Glomerular endothelial cell (primary cell): ENCODE results near the gene RTN4RL2. TPM values are rescaled to one million over a fixed set of nuclear protein-coding genes. Genes with fewer than 3 reads are reported as not detected.

Source experiments
- DNase-seq: peaks from one replicate; pipeline ENCODE4 v3.0.0-alpha.2; 2011; ENCODE audit warnings: low read depth, low spot score; ENCODE audit errors: extremely low read depth
- total RNA-seq: library from RNA; depleted of rRNA; stranded (reverse); fragments of >200 nt; gene quantifications from 2 replicates; pipeline ENCODE4 v1.2.3, GENCODE V29; 2015

RTN4RL2 gene
- 0.23 and 1.5 TPM in 2 replicates for total RNA-seq

DNA sequence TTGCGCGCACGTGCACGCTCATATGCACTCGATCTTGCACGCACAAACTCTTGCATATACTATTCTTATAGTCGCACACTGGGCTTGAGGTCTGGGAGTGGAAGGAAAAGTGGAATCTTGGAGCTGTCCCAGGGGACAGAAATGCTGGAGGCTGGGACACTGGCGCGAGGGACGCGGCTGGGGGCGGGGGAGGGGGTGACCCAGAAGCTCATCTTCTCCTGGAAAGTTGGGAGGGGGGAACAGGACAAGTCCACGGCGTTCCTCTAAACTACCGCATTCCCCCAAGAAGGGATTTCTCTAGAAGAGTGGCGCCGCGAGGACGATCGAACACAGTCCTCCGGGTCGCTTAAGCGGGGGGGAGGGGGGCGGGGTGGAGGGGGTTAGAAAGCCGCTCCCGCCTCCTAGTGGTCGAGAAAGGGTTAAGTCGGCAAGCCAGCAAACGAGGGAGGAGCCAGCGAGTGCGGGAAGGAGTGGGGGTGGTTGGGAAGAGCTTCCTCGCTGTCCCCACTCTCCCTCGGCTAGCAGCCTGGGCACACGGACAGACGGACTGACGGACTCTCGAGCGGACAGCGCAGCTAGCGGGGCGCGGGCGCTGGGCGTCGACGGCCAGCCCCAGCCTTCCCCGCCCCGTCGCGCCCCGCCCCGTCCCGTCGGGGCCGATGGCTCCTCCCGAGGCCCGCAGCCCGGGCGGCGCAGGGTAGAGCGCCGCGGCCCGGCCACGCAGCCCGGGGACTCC is at the start of gene RTN4RL2:
Gene RTN4RL2 (plus strand): TSS at position 507 of the 736 bp plus-strand sequence. CDS start 338 bp downstream, outside the sequence.
- no peak for DNase-seq

DNA sequence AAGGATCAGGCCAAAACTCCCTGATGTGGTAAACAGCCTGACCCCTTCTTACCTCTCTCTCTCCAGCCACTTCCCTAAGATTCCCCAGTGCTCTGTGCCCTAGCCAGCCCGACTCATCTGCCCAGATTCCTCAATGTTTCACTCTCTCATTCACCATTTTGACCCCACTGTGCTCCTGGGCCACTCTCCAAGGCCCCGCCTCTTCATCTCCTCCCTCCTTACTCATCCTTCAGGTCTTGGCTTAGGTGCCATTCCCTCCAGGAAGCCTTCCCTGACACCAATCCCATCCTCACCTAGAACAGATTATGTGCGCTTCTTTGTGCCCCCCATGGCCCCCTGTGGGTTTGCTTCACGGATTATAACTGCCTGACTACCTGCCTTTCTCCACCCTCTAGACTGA is 46.6 kb upstream of the RTN4RL2 start:
- DNase-seq = no peak

- no peak for DNase-seq
These were observed 45.6 kb upstream of the RTN4RL2 start for GRCh38 chr11:57414612-57415212.

GRCh38 chr11:57416436-57416835 is 43.9 kb upstream of the RTN4RL2 start:
- DNase-seq = no peak

DNA sequence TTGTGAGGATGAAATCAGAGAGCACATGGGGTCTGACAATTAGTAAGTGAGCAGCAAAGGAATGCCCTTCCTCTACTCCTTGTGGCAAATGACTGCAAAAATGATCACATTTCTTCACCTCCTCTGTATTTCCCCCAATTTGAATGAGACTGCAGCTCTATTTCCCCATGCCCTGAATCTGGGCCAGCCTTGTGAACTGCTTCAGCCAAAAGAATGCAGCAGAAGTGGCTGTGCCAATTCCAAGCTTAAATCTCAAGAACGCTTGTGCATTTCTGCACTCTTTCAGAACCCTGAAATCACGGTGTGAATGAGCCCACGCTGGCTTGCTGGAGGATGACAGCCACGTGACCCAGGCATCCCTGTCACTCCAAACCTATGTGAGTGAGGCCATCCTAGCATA is 43.3 kb upstream of the RTN4RL2 start:
- no peak for DNase-seq

GRCh38 chr11:57418131-57418530 is 42.2 kb upstream of the RTN4RL2 start:
- no peak for DNase-seq

DNA sequence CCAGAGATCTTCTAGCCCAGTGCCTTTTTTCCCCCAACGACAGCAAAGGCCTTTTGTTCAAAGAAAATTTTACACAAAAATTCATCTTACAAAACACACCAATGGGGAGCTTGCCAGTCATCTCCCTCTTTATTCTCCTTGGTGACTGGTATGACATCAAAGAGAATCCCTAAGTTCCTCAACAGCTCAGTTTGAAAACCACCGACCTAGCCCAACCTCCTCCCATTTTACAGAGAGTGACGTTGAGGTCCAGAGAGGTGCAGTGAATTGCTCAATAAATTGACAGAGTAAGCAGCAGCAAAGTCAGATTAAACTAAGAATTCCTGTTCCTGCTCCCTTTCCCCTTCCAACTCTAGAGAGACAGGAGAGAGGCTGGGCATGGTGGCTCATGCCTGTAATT is 41.2 kb upstream of the RTN4RL2 start:
- DNase-seq = no peak

- DNase-seq = no peak
These were observed 39.3 kb upstream of the RTN4RL2 start for GRCh38 chr11:57421066-57421465.

GRCh38 chr11:57421805-57422204 is 38.5 kb upstream of the RTN4RL2 start:
- no peak for DNase-seq

GRCh38 chr11:57422669-57423068 is 37.7 kb upstream of the RTN4RL2 start:
- DNase-seq = no peak

GRCh38 chr11:57424137-57424791 is 36.1 kb upstream of the RTN4RL2 start:
- no peak for DNase-seq

DNA sequence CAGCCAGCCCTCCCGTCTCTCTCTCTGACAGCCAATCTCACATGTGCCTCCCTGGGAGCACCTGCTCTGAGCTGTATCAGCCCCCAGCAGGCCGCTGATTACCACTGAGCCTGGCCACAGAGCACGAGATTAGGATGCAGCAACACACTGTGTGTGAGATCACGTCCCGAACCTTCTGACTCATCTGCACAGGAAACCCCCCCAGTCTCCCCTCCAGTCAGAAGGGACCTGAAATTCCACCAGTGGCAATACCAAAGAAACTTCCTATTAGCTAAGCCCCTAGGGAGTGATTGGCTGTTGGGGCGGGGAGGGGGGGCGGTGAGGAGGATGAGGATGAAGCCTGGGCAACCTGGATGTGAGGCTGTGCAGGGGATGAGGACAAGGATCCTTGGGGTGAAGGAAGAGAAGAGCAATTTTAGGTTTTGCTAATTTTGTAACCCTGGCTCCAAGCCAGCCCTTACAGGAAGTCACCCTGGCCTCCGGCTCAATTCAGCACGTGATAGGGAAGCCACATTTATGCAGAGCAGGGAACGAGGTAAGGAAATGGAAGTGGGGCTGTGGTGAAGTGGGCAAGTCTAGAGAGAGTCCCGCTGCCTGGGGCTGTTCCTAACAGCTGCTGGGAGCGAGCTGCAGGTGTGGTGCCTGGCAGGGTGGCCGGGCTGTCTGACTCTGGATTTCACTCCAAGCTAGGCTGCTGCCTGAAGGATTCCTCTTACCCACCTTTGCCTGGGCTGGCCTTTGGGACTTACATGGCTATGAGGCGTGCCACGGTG is 35.4 kb upstream of the RTN4RL2 start:
- DNase-seq = peak; percentile 91

- no peak for DNase-seq
These were observed 34.5 kb upstream of the RTN4RL2 start for GRCh38 chr11:57425565-57426438.

DNA sequence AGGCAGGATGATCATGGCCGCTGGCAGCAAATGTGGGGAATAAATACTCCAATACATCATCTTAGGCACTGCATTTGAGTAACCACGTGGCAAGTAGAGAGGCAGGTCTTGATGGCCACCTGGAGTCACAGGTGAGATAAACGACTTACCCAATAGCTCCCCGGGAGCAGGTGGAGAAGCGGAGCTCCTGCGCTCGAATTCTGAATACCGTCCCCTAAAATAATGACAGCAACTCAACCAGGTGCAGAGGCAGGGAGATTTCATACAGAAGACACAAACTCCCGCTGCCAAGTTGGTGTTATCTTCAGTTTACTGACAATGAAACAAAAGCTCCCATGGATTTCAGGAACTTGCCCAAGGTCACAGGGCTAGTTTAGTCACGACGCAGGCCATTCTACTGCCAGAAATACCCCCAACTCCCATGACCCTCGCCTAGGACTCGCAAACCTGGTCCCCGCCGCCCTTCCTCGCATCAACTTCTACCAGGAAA is 33.8 kb upstream of the RTN4RL2 start:
- no peak for DNase-seq

DNA sequence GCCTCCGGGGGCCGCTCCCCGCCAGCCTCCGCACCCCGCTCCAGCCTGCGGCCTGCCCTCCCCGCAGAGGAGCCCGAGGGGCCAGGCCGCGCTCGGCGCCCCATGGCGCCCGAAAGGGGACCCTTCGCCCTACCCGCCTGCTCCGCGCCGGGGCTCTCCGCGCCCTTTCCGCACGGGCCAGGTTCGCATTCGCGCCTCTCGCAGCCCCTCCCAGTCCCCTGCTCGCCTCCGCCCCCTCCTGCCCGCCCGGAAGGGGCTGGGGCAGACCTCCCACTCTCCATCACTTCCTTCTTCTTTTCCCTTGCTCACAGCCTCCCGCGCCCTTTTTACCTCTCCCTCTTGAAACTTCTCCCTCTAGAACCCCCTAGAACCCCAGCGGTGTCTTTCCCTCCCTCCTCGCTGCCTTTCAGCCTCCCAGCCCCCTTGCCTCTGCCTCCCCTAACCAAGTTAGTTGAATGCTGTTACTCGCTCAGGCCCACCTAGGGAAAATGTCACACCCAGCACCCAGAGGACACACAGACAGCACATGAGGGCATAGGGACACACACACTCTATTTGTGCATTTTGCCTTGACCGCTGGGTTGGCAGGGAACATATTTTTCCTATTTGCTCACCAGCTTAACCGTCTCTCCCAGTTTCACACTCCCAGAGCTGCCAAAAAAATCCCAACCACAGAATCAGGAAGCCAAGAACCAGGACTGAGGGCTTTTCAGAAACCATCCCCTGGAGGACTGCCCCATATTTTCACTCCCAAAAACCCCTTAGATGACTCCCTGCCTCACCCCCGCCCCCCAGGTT is 33.2 kb upstream of the RTN4RL2 start, which contains the start of gene SLC43A3:
Gene SLC43A3 (minus strand): TSS at position 193 of the 798 bp plus-strand sequence. CDS start 949 bp downstream, outside the sequence.
- no peak for DNase-seq

GRCh38 chr11:57427727-57428082 is 32.6 kb upstream of the RTN4RL2 start:
- no peak for DNase-seq

GRCh38 chr11:57428643-57429042 is 31.7 kb upstream of the RTN4RL2 start:
- DNase-seq = no peak

GRCh38 chr11:57429946-57430345 is 30.4 kb upstream of the RTN4RL2 start:
- DNase-seq = no peak

GRCh38 chr11:57430952-57431351 is 29.4 kb upstream of the RTN4RL2 start:
- DNase-seq = no peak
